Measurements from ENCODE around the gene GNG11. TPM values are rescaled to one million over a fixed set of nuclear protein-coding genes. Genes with fewer than 3 reads are reported as not detected.
A peak's percentile ranks its signal among the peaks of the same experiment; 100 is the strongest.

Gene GNG11
- total RNA-seq (2013; cell fraction: nucleolus; rRNA removed), result 0.23 and 0.24 TPM in 2 replicates
- total RNA-seq (2014; rRNA removed) (0.62 and 1.0 TPM in 2 replicates), total RNA-seq (2014; rRNA removed; fragmentation: Illumina TruSeq; extraction: Trizol) (0.85 and 0.92 TPM in 2 replicates), total RNA-seq (2021) (0.74 and 0.85 TPM in 2 replicates), polyA plus RNA-seq (2011; rRNA removed) (0.15 and 0.23 TPM in 2 replicates), polyA plus RNA-seq (2014; fragmentation: Illumina TruSeq; extraction: Trizol) (0.71 and 0.78 TPM in 2 replicates), polyA plus RNA-seq (2014; fragmentation: Nextera tagmentation; extraction: Ambion mirVana) (1 to 10 TPM; 2.0 to 2.3 TPM), polyA plus RNA-seq (2014; rRNA removed) (0.83 and 0.89 TPM in 2 replicates), polyA plus RNA-seq (2016; fragmentation: Nextera tagmentation; extraction: Ambion mirVana) (1 to 10 TPM; 2.2 to 2.4 TPM), polyA minus RNA-seq (2011; rRNA and poly(A)+ RNA removed) (not detected in 2 replicates), Bru-seq, nascent RNA (percentile 48 among the genes with signal in this experiment), BruChase-seq, experiment 1, labeled RNA remaining after a 6-hour chase (percentile 31 among the genes with signal in this experiment), BruChase-seq, experiment 2, labeled RNA remaining after a 2-hour chase (percentile 28 among the genes with signal in this experiment)
- polyA plus RNA-seq (2011; ENCODE audit: low read depth), result 0.20 TPM
- 0.02 and 0.03 TPM in 2 replicates for polyA plus RNA-seq (2011; cell fraction: cytosol; rRNA removed)
- 0.03 TPM in 1 of 2 replicates, not detected in the other for polyA plus RNA-seq (2011; cell fraction: nucleus; rRNA removed)
- polyA plus RNA-seq (2012), result 0.58 and 0.65 TPM in 2 replicates
- polyA minus RNA-seq (2011; cell fraction: cytosol; rRNA and poly(A)+ RNA removed), result not detected in 2 replicates
- not detected in 2 replicates for polyA minus RNA-seq (2011; cell fraction: nucleus; rRNA and poly(A)+ RNA removed)
- long read RNA-seq, experiment 1, partial matches to known transcripts, result 0 of 1 reads
- long read RNA-seq, experiment 1, other reads (novel, unspliced or antisense), result 0 of 1 reads
- long read RNA-seq, experiment 2, partial matches to known transcripts, result 0 of 1 reads
- long read RNA-seq, experiment 2, other reads (novel, unspliced or antisense), result 0 of 1 reads

DNA sequence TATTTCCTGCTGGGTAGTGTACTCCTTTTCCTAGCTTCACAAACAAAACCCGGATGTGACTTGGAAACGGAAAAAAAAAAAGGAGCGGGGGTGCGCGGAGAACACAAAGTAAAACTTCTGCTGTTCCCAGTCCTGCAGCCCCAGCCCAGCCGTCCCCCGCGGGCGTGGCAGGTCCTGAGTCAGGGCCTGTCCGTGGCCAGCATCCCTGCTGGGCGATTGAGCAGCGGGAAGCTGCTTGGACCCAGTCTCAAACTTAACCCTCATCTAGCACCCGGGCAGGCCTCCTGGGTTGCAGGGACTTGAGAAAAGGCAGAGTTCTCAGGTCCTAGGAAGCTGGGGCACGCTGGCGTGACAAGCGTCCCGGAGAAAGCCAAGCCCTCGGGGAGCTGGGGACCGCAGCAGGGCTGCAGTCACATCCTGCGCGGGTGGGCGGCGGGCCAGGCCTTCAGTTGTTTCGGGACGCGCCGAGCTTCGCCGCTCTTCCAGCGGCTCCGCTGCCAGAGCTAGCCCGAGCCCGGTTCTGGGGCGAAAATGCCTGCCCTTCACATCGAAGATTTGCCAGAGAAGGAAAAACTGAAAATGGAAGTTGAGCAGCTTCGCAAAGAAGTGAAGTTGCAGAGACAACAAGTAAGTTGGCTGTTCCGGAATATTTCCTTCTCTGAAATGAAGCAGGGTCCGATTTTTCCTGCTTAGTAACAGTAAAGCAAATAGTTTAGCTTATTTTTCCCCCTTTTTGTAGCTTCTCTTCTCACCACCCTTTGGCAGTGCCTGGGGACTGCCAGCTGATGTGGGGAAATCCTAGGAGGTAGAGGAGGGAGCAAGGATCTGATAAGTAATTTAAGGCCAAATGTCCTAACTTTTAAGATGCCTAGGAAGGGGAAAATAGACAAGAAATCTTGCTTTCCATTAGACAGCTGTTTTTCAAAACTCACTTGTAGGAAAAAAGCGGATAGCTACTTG, at the start of gene GNG11:
Gene GNG11, plus strand, starts transcription at position 129 of the 960 bp plus-strand sequence. Its CDS starts 403 bp downstream, at position 532.
- FAIRE-seq (no peak), ATAC-seq (peak; percentile 84), DNase-seq (ENCODE audit: low read depth, low spot score) (no peak)
- 26% methylated on average over 36 of the region's 39 CpGs for WGBS (ENCODE audit: insufficient coverage, insufficient replicate concordance, low lambda C conversion rate, missing lambda C conversion rate)
- Histone ChIP-seq H3K4me1 (ENCODE audit: control insufficient read depth, insufficient read depth, low read length) (no peaks in the 10 kb centered on the region), H3K27ac (ENCODE audit: control insufficient read depth, insufficient read depth) (peak within 1 kb of the TSS; percentile 24; the same call in 1 of the 2 replicates), H2AFZ (ENCODE audit: control insufficient read depth, low read depth, low read length) (peak within 1 kb of the TSS; percentile 84), H3K9me3 (replicated peaks; ENCODE audit: control insufficient read depth, insufficient read depth, low read length) (no peaks in the 10 kb centered on the region), H3K4me2 (ENCODE audit: control insufficient read depth, insufficient read depth) (peak within 1 kb of the TSS; percentile 75), H3K27me3 (replicated peaks in 1 of 2; ENCODE audit: control insufficient read depth in 2 of 2, insufficient read depth in 2 of 2, low read length in 1 of 2) (no peaks in the 10 kb centered on the region), H4K20me1 (ENCODE audit: control insufficient read depth, insufficient read depth) (no peaks in the 10 kb centered on the region), H3K9ac (ENCODE audit: control insufficient read depth, insufficient read depth, low read length) (peak within 1 kb of the TSS; percentile 48; the same call in 1 of the 2 replicates), H3K4me3 (peak within 1 kb of the TSS; percentile 61), H3K36me3 (ENCODE audit: control insufficient read depth in 2 of 2, insufficient read depth in 2 of 2, low read length in 1 of 2) (no peaks in the 10 kb centered on the region), H3K79me2 (ENCODE audit: control insufficient read depth, insufficient read depth, low read length) (no peaks in the 10 kb centered on the region)
- ChIA-PET RAD21 (ENCODE audit: unreplicated experiment) (interaction anchor here (0.7 to 1.7 kb wide), 5 partner anchors 12 to 165 kb away, joined by 3 to 12 read pairs (median 3); no protein-coding TSS in a partner anchor), CTCF (interaction anchor here (0.8 to 4.5 kb wide), 7 partner anchors 15 to 514 kb away, joined by 3 to 25 read pairs (median 4); partner anchors contain the start of gene GNGT1), POLR2A (interaction anchor here (0.7 kb wide), 1 partner anchor 251 kb away, joined by 3 read pairs; no protein-coding TSS in a partner anchor), SMC1A (ENCODE audit: uncharacterized antibody, unreplicated experiment) (interaction anchor here (0.6 to 3.9 kb wide), 7 partner anchors 8 to 231 kb away, joined by 3 to 22 read pairs (median 3); no protein-coding TSS in a partner anchor)
- BruUV-seq (replicated peaks), result no TSS peak
- in situ Hi-C loops (cut with MboI) (no loop called here), intact Hi-C loops (cut with micrococcal nuclease; ENCODE audit: unreplicated experiment) (loop anchor here (10.0 kb wide), 1 partner anchor 57 kb away; no protein-coding TSS in a partner anchor)
- no peak for TF ChIP-seq FOXK2 (IDR thresholded peaks at IDR 0.05)
- TF ChIP-seq, protein P1, sequence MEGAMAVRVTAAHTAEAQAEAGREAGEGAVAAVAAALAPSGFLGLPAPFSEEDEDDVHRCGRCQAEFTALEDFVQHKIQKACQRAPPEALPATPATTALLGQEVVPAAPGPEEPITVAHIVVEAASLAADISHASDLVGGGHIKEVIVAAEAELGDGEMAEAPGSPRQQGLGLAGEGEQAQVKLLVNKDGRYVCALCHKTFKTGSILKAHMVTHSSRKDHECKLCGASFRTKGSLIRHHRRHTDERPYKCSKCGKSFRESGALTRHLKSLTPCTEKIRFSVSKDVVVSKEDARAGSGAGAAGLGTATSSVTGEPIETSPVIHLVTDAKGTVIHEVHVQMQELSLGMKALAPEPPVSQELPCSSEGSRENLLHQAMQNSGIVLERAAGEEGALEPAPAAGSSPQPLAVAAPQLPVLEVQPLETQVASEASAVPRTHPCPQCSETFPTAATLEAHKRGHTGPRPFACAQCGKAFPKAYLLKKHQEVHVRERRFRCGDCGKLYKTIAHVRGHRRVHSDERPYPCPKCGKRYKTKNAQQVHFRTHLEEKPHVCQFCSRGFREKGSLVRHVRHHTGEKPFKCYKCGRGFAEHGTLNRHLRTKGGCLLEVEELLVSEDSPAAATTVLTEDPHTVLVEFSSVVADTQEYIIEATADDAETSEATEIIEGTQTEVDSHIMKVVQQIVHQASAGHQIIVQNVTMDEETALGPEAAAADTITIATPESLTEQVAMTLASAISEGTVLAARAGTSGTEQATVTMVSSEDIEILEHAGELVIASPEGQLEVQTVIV (IDR thresholded peaks at IDR 0.05; ENCODE audit: borderline replicate concordance, partially characterized antibody), result no peak
- peak; percentile 44; the same call in 1 of the 2 replicates for TF ChIP-seq IKZF1 (conservative IDR thresholded peaks at IDR 0.05)
- TF ChIP-seq MEF2B (IDR thresholded peaks at IDR 0.05; ENCODE audit: partially characterized antibody, poor library complexity, severe bottlenecking), result no peak
- peak; percentile 22; the same call in 1 of the 2 replicates for TF ChIP-seq TCF12 (IDR thresholded peaks at IDR 0.05; ENCODE audit: low read depth, low read length)
- TF ChIP-seq ZNF24 (IDR thresholded peaks at IDR 0.05), result no peak
- TF ChIP-seq CTCF (IDR thresholded peaks at IDR 0.05 in 2 of 3, conservative IDR thresholded peaks at IDR 0.05 in 1 of 3; ENCODE audit: control insufficient read depth in 2 of 3, extremely low read depth in 1 of 3, insufficient read depth in 1 of 3, low read depth in 3 of 3, low read length in 3 of 3), result peak in 1 of 3 experiments; percentile 21; a peak in 1 of 6 replicates
- 0 out of 2 replicates have a peak, but pooled peaks have one; percentile 40 for TF ChIP-seq POLR2AphosphoS5 (IDR thresholded peaks at IDR 0.05; ENCODE audit: low read length)
- TF ChIP-seq CEBPB (IDR thresholded peaks at IDR 0.05; ENCODE audit: borderline replicate concordance in 1 of 2, low read depth in 2 of 2, low read length in 2 of 2), result no peak
- no peak for TF ChIP-seq ATF3 (IDR thresholded peaks at IDR 0.05; ENCODE audit: borderline replicate concordance, extremely low read depth, low read depth, low read length)

Data from GM12878 (cell line).